SK-N-SH (cell line): Measurements from ENCODE around the gene PTGIS. TPM values are rescaled to one million over a fixed set of nuclear protein-coding genes. Genes with fewer than 3 reads are reported as not detected.

Experiments used
- CTCF ChIA-PET: fragments of 300-600, 350-600 bp; formaldehyde crosslinking; extraction: SDS; loops from one replicate; lab custom pipeline; 2021; lab: Yijun Ruan, JAX
- POLR2A ChIA-PET: fragments of 350-600 bp; sonication (Branson Sonifier 250); formaldehyde crosslinking; extraction: SDS; loops from one replicate; lab custom pipeline; 2020; ENCODE audit warnings: antibody characterized with exemption, inconsistent platforms; lab: Yijun Ruan, JAX
- DNase-seq: peaks from one replicate; pipeline ENCODE4 v3.0.0; 2012
- H2AFZ ChIP-seq: fragments of 200-600 bp; sonication (generic); 2 replicates; pipeline ENCODE4 v1.8.1; 2016; ENCODE audit warnings: antibody characterized with exemption, mild to moderate bottlenecking, low read depth
- H3F3A ChIP-seq: fragments of 200-600 bp; sonication (generic); replicated peaks from 2 replicates; pipeline ENCODE3; 2016; ENCODE audit warnings: antibody characterized with exemption, mild to moderate bottlenecking; ENCODE audit not compliant: insufficient read depth
- H3K27ac ChIP-seq, 2 experiments: fragments of 200-500 bp in 1 of 2; fragments of 200-600 bp in 1 of 2; sonication (Bioruptor generic) in 1 of 2; sonication (generic), shearing (Covaris generic) in 1 of 2; 2 replicates each; pipeline versions ENCODE4 v1.5.1 to v1.6.1; 2014 to 2016; ENCODE audit warnings: low read depth in 2 of 2, inconsistent platforms in 1 of 2, low read length in 1 of 2, mild to moderate bottlenecking in 1 of 2, mixed read lengths in 1 of 2
- H3K27me3 ChIP-seq: fragments of 200-600 bp; sonication (generic), shearing (Covaris generic); 2 replicates; pipeline ENCODE4 v1.6.1; 2016; ENCODE audit warnings: mixed run types; ENCODE audit not compliant: insufficient read depth
- H3K36me3 ChIP-seq, 2 experiments: fragments of 200-500 bp in 1 of 2; fragments of 200-600 bp in 1 of 2; sonication (Bioruptor generic) in 1 of 2; sonication (generic) in 1 of 2; replicated peaks in 1 of 2; 2 replicates each; pipeline versions ENCODE3 to v1.5.1; 2014 to 2016; ENCODE audit warnings: low read length in 1 of 2, mild to moderate bottlenecking in 1 of 2; ENCODE audit not compliant: insufficient read depth in 2 of 2, control insufficient read depth in 1 of 2
- H3K4me1 ChIP-seq, 2 experiments: fragments of 200-500 bp in 1 of 2; fragments of 200-600 bp in 1 of 2; sonication (Bioruptor generic) in 1 of 2; sonication (generic), shearing (Covaris generic) in 1 of 2; 2 replicates each; pipeline versions ENCODE4 v1.5.1 to v1.6.1; 2014 to 2016; ENCODE audit warnings: low read depth in 1 of 2, low read length in 1 of 2, mixed run types in 1 of 2; ENCODE audit not compliant: insufficient read depth in 2 of 2, control insufficient read depth in 1 of 2
- H3K4me2 ChIP-seq: fragments of 200-600 bp; sonication (generic), shearing (Covaris generic); 2 replicates; pipeline ENCODE4 v1.6.1; 2017; ENCODE audit warnings: mixed run types
- H3K4me3 ChIP-seq, 2 experiments: fragments of 200-500 bp in 1 of 2; fragments of 200-600 bp in 1 of 2; sonication (Bioruptor generic) in 1 of 2; sonication (generic), shearing (Covaris generic) in 1 of 2; 2 replicates each; pipeline versions ENCODE4 v1.5.1 to v1.8.1; 2014 to 2016; ENCODE audit warnings: low read depth in 2 of 2, inconsistent platforms in 1 of 2, low read length in 1 of 2, mild to moderate bottlenecking in 1 of 2, mixed read lengths in 1 of 2, moderate library complexity in 1 of 2
- H3K79me2 ChIP-seq: fragments of 200-600 bp; sonication (generic); 2 replicates; pipeline ENCODE4 v1.8.1; 2017; ENCODE audit warnings: mild to moderate bottlenecking; ENCODE audit not compliant: insufficient read depth
- H3K9ac ChIP-seq: fragments of 200-600 bp; sonication (generic); 2 replicates; pipeline ENCODE4 v1.6.1; 2017; ENCODE audit warnings: mixed run types
- H3K9me2 ChIP-seq: fragments of 200-600 bp; sonication (generic); 2 replicates; pipeline ENCODE4 v1.6.1; 2017; ENCODE audit warnings: mixed run types
- H3K9me3 ChIP-seq: fragments of 200-600 bp; sonication (generic); 2 replicates; pipeline ENCODE4 v1.6.1; 2017; ENCODE audit warnings: mixed run types, mild to moderate bottlenecking, moderate library complexity
- H4K20me1 ChIP-seq: fragments of 200-600 bp; sonication (generic); 2 replicates; pipeline ENCODE4 v1.6.1; 2017; ENCODE audit warnings: mild to moderate bottlenecking, mixed run types; ENCODE audit not compliant: insufficient read depth
- EZH2phosphoT487 ChIP-seq: fragments of 200-600 bp; sonication (generic); IDR thresholded peaks from 2 replicates; pipeline ENCODE4 v1.6.1; 2017; ENCODE audit warnings: low read depth, mixed run types, mild to moderate bottlenecking, antibody characterized with exemption, moderate library complexity, borderline replicate concordance
- FOXJ3 ChIP-seq: sonication (generic); formaldehyde crosslinking; IDR thresholded peaks from 2 replicates; pipeline ENCODE4 v1.5.1; 2020; ENCODE audit warnings: mild to moderate bottlenecking, missing genetic modification reagents
- FOXM1 ChIP-seq: IDR thresholded peaks from 2 replicates; pipeline ENCODE4 v1.4.0; 2012; ENCODE audit warnings: low read depth, mild to moderate bottlenecking
- GATA2 ChIP-seq: sonication (generic); formaldehyde crosslinking; IDR thresholded peaks from 2 replicates; pipeline ENCODE4 v1.5.0; 2020; ENCODE audit warnings: mild to moderate bottlenecking, missing genetic modification reagents
- JUND ChIP-seq: IDR thresholded peaks from 2 replicates; pipeline ENCODE4 v1.4.0; 2012
- RCOR1 ChIP-seq: fragments of 150-350 bp; IDR thresholded peaks from 2 replicates; pipeline ENCODE4 v1.6.1; 2017; ENCODE audit warnings: antibody characterized with exemption, low read length
- RFX5 ChIP-seq: IDR thresholded peaks from 2 replicates; pipeline ENCODE4 v1.6.1; 2012; ENCODE audit warnings: mild to moderate bottlenecking, improper control_type of control experiment, low read length
- TCF12 ChIP-seq: IDR thresholded peaks from 2 replicates; pipeline ENCODE4 v1.4.0; 2012
- TEAD4 ChIP-seq: IDR thresholded peaks from 2 replicates; pipeline ENCODE4 v1.4.0; 2012; ENCODE audit warnings: mild to moderate bottlenecking, borderline replicate concordance; ENCODE audit not compliant: insufficient read depth
- YY1 ChIP-seq: IDR thresholded peaks from 2 replicates; pipeline ENCODE4 v1.4.0; 2012; ENCODE audit warnings: low read depth, mild to moderate bottlenecking
- WGBS: methylation state at CpG from one replicate; pipeline ENCODE4 v1.1.6; 2017; ENCODE audit warnings: low lambda C conversion rate; 5-methylcytosine and 5-hydroxymethylcytosine counted together
- polyA plus RNA-seq, 3 experiments: library from polyadenylated mRNA; depleted of rRNA; stranded (reverse); fragments of >200 nt; gene quantifications; 2 replicates each; pipeline ENCODE4 v1.2.3, GENCODE V29; 2012
- TF ChIP-seq, protein P1 (sequence below): IDR thresholded peaks from 2 replicates; pipeline ENCODE4 v1.4.0; 2012; ENCODE audit warnings: low read depth, borderline replicate concordance
- TF ChIP-seq, protein P2 (sequence below): fragments of 150-350 bp; IDR thresholded peaks from 2 replicates; pipeline ENCODE4 v1.6.1; 2017; ENCODE audit warnings: antibody characterized with exemption, low read length, low read depth, borderline replicate concordance
- TF ChIP-seq, protein P3 (sequence below): IDR thresholded peaks from 2 replicates; pipeline ENCODE4 v1.4.0; 2012; ENCODE audit warnings: low read depth
- TF ChIP-seq, protein P4 (sequence below): fragments of 150-350 bp; IDR thresholded peaks from 2 replicates; pipeline ENCODE4 v1.6.1; 2016; ENCODE audit warnings: mild to moderate bottlenecking, low read depth, low read length
- TF ChIP-seq, protein P5 (sequence below): fragments of 200-600 bp; sonication (generic); IDR thresholded peaks from 2 replicates; pipeline ENCODE4 v1.6.1; 2017; ENCODE audit warnings: antibody characterized with exemption, mild to moderate bottlenecking, moderate library complexity
- TF ChIP-seq, protein P6 (sequence below): IDR thresholded peaks from 2 replicates; pipeline ENCODE4 v1.4.0; 2012; ENCODE audit warnings: low read depth, borderline replicate concordance

Gene PTGIS
- polyA plus RNA-seq, 1 of the 3 experiments (the other 2 are of a cell fraction) = 1.0 TPM

DNA sequence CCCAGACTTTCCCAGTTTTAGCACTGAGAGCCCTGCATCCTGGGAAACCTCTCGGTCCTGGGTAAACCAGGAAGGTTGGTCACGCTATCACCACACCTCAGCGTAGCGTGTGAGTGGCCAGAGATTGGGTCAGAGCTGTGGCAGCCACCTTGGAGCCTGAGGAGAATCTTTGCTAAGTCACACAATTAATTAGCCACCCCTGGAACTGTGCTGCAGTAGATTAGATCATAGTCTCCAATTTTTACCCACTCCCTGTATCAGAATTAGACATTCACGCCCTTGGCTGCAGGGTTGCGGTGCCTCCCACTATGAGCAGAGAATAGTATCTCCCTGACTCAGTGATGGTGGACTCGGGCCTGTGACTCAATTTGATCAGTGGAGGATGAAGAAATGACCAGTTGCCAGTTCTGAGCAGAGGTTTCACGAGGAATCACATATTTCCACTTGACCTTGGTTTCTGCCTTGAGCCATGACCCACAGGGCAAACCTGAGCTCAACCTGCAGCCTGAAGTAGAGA, 6.0 kb upstream of the PTGIS start:
- DNase-seq = no peak
- H3K9ac ChIP-seq = no peak overlapping the region
- ChIA-PET POLR2A (no interaction called here), CTCF (interaction anchor here (0.9 to 1.4 kb wide), 2 partner anchors 11 to 37 kb away, joined by 3 to 4 read pairs; no protein-coding TSS in a partner anchor)
- H3K27ac ChIP-seq = no peak overlapping the region
- H3K4me3 ChIP-seq = no peak overlapping the region
- no peaks in the 10 kb centered on the region for H3K9me2 ChIP-seq
- H2AFZ ChIP-seq = no peak overlapping the region
- H3F3A ChIP-seq = no peaks in the 10 kb centered on the region
- H3K4me2 ChIP-seq = no peak overlapping the region
- TF ChIP-seq, protein P1, sequence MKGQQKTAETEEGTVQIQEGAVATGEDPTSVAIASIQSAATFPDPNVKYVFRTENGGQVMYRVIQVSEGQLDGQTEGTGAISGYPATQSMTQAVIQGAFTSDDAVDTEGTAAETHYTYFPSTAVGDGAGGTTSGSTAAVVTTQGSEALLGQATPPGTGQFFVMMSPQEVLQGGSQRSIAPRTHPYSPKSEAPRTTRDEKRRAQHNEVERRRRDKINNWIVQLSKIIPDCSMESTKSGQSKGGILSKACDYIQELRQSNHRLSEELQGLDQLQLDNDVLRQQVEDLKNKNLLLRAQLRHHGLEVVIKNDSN = no peak
- TF ChIP-seq RCOR1 = no peak
- TF ChIP-seq GATA2 (CRISPR knock-in tag) = no peak
- no peak for TF ChIP-seq FOXM1
- TF ChIP-seq FOXJ3 (CRISPR knock-in tag) = no peak
- TF ChIP-seq, protein P2, sequence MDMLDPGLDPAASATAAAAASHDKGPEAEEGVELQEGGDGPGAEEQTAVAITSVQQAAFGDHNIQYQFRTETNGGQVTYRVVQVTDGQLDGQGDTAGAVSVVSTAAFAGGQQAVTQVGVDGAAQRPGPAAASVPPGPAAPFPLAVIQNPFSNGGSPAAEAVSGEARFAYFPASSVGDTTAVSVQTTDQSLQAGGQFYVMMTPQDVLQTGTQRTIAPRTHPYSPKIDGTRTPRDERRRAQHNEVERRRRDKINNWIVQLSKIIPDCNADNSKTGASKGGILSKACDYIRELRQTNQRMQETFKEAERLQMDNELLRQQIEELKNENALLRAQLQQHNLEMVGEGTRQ = no peak
- TF ChIP-seq, protein P3, sequence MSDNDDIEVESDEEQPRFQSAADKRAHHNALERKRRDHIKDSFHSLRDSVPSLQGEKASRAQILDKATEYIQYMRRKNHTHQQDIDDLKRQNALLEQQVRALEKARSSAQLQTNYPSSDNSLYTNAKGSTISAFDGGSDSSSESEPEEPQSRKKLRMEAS = no peak
- TF ChIP-seq TCF12 = no peak
- no peak for TF ChIP-seq JUND
- TF ChIP-seq, protein P4, sequence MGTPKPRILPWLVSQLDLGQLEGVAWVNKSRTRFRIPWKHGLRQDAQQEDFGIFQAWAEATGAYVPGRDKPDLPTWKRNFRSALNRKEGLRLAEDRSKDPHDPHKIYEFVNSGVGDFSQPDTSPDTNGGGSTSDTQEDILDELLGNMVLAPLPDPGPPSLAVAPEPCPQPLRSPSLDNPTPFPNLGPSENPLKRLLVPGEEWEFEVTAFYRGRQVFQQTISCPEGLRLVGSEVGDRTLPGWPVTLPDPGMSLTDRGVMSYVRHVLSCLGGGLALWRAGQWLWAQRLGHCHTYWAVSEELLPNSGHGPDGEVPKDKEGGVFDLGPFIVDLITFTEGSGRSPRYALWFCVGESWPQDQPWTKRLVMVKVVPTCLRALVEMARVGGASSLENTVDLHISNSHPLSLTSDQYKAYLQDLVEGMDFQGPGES = no peak
- TF ChIP-seq, protein P5, sequence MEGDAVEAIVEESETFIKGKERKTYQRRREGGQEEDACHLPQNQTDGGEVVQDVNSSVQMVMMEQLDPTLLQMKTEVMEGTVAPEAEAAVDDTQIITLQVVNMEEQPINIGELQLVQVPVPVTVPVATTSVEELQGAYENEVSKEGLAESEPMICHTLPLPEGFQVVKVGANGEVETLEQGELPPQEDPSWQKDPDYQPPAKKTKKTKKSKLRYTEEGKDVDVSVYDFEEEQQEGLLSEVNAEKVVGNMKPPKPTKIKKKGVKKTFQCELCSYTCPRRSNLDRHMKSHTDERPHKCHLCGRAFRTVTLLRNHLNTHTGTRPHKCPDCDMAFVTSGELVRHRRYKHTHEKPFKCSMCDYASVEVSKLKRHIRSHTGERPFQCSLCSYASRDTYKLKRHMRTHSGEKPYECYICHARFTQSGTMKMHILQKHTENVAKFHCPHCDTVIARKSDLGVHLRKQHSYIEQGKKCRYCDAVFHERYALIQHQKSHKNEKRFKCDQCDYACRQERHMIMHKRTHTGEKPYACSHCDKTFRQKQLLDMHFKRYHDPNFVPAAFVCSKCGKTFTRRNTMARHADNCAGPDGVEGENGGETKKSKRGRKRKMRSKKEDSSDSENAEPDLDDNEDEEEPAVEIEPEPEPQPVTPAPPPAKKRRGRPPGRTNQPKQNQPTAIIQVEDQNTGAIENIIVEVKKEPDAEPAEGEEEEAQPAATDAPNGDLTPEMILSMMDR = no peak
- no peak for TF ChIP-seq YY1
- TF ChIP-seq TEAD4 = no peak
- TF ChIP-seq EZH2phosphoT487 = no peak
- TF ChIP-seq, protein P6, sequence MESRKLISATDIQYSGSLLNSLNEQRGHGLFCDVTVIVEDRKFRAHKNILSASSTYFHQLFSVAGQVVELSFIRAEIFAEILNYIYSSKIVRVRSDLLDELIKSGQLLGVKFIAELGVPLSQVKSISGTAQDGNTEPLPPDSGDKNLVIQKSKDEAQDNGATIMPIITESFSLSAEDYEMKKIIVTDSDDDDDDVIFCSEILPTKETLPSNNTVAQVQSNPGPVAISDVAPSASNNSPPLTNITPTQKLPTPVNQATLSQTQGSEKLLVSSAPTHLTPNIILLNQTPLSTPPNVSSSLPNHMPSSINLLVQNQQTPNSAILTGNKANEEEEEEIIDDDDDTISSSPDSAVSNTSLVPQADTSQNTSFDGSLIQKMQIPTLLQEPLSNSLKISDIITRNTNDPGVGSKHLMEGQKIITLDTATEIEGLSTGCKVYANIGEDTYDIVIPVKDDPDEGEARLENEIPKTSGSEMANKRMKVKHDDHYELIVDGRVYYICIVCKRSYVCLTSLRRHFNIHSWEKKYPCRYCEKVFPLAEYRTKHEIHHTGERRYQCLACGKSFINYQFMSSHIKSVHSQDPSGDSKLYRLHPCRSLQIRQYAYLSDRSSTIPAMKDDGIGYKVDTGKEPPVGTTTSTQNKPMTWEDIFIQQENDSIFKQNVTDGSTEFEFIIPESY = no peak
- no peak for TF ChIP-seq RFX5
- no peaks in the 10 kb centered on the region for H3K9me3 ChIP-seq
- H3K27me3 ChIP-seq = no peaks in the 10 kb centered on the region; the same call in 1 of the 2 replicates
- H3K36me3 ChIP-seq = no peaks in the 10 kb centered on the region
- H4K20me1 ChIP-seq = no peaks in the 10 kb centered on the region
- WGBS = 74% methylated on average over 7 of the region's 8 CpGs
- H3K79me2 ChIP-seq = no peaks in the 10 kb centered on the region
- peaks cover 0 to 3% of the 10 kb centered on the region in 2 experiments; a peak in 1 of 4 replicates for H3K4me1 ChIP-seq
